Measurements from ENCODE around the gene METTL27.

DNA sequence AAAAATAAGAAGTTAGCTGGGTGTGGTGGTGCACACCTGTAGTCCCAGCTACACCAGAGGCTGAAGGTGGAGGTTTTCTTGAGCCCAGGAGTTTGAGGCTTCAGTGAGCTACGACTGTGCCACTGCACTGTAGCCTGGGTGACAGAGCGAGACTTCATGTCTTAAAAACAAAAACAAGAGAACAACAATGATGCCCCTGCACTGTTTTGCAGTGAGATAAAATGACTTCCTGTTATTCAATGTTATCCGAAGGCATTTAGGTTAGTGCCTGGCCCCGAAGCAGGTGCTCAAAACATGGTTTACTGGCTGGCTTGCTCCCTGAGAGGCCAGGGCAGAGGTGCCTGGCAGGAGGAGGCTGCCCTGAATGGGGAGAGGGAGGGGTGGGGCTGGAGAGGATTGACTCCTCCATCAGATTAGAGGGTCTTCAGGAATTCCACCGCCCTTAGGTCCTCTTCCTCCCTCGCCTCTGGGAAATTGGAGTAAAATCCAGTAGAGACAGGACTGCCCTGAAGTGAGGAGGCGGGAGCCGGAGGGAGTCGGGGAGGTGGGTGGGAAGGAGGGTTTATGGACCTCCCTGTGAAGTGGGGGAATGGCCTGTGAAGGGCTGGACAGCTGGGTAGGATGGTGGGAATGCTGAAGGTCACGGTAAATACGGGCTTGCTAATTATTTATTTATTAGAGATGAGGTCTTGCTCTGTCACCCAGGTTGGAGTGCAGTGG, 18.3 kb downstream of the METTL27 start:
- TF ChIP-seq, protein P1, sequence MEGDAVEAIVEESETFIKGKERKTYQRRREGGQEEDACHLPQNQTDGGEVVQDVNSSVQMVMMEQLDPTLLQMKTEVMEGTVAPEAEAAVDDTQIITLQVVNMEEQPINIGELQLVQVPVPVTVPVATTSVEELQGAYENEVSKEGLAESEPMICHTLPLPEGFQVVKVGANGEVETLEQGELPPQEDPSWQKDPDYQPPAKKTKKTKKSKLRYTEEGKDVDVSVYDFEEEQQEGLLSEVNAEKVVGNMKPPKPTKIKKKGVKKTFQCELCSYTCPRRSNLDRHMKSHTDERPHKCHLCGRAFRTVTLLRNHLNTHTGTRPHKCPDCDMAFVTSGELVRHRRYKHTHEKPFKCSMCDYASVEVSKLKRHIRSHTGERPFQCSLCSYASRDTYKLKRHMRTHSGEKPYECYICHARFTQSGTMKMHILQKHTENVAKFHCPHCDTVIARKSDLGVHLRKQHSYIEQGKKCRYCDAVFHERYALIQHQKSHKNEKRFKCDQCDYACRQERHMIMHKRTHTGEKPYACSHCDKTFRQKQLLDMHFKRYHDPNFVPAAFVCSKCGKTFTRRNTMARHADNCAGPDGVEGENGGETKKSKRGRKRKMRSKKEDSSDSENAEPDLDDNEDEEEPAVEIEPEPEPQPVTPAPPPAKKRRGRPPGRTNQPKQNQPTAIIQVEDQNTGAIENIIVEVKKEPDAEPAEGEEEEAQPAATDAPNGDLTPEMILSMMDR (IDR thresholded peaks at IDR 0.05): no peak
- no peak for TF ChIP-seq POLR2A (IDR thresholded peaks at IDR 0.05)
